ENCODE data around the gene SELENOP.
"Not testable (repeated sequence)": the region's sequence is repeated elsewhere in the genome, so short reads cannot be mapped to it uniquely, and the experiment has no call there.

SELENOP gene, protein sequence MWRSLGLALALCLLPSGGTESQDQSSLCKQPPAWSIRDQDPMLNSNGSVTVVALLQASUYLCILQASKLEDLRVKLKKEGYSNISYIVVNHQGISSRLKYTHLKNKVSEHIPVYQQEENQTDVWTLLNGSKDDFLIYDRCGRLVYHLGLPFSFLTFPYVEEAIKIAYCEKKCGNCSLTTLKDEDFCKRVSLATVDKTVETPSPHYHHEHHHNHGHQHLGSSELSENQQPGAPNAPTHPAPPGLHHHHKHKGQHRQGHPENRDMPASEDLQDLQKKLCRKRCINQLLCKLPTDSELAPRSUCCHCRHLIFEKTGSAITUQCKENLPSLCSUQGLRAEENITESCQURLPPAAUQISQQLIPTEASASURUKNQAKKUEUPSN

DNA sequence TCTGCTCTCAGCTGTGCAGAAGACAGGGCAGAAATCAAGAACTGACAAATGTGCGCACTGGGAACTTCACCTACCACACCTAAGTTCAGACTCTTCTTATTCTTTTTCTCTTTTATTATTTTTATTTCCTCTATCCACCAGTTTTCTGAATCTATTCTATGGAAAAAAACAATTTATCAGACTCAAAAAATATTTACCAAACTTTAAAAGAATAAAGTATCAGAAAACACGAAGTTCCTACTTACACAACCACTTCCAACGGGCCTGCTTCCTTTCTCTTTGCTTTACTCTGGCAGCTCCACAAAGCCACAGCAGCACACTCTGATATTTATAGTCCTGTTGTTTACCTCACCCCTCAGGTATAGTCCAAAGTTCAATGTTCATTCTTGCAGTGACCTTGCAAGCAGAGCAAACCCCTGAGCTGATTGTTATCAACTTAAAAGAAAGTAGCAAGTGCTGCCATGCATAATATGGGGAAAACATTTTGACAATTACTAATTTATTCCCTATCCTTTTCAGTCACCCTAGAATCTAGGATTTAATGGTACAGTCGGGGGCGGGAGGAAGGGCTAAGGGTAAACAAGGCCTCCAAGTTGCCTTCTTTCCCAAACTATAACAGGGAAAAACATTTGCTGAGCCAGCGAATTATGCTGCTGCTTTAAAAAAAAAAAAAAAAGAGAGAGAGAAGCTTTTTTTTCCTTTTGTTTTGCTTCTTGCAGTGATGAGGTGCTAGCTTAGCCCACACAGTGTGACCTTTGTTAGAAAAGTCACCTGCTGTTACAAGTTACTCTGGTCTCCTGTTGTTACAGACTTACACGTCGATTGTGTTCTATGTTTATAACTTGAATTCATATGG, at the start of gene SELENOP:
TSS of gene SELENOP (minus strand) at position 302 of the 856 bp plus-strand sequence. CDS start 3,539 bp downstream, outside the sequence.
- no peak for DNase-seq

DNA sequence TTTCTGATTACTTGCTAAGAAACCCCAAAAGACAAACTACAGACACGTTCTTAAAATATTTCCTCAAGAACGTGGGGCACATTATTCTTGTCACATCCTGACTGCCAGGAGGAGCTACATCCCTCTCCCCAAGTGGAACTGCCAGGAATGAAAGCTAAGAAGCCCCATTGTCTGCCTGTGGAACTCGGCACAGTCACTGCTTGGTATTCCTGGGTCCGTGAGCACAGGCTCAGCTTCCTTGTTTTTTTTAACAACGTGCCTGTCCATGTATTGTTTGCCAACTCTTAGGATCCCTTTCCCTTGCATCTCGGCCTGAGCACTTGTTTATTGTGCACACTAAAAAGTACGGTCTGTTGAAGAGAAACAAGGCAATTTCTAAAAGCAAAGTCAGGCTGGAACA, 47.0 kb upstream of the SELENOP start:
- DNase-seq, result no peak

DNA sequence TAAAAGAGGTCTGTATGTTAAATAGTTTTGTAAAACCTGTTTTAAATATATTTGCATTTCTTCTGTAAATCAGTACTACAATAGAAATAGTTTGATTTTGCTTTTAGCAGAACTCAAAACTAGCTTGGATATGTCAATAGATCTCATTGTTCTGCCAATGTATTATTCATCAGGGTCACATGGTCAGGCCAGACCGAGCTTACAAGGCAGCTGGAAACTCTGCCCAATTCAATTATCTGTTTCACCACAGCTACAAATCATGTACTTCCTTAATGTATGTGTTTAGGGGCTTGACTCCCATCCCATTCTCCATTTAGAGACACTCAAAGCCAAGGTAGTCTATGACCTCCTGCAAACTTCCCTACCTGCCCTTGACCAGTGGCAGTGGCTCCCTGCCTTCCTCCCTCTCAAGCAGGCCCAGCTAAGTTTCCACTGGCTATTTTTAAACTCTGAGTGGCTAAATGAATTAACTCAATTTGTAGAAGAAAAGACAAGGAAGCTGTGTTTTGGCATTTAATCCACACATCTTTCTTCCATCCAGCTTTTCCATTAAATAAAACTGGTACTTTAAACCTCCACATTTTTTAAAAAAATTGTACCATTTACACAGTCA, 46.4 kb upstream of the SELENOP start:
- no peak for DNase-seq

DNA sequence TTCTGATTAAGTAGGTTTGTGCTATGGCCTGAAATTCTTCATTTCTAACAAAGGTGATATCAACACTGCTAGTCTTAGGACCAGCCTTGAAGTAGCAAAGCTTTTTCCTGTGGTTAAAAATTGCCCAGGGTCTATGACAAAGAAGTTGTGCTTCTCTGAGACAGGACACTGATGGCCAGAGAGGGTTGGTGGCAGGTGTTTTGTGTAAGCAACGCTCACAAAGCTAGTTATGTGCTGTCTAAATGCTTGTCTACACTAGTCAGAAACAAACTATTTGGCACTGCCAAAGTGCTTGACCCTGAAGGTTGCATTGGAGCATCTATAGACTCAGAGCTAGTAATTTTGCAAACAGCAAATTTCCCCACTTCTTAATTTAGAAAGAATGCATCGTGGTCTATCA, 44.1 kb upstream of the SELENOP start:
- no peak for DNase-seq

DNA sequence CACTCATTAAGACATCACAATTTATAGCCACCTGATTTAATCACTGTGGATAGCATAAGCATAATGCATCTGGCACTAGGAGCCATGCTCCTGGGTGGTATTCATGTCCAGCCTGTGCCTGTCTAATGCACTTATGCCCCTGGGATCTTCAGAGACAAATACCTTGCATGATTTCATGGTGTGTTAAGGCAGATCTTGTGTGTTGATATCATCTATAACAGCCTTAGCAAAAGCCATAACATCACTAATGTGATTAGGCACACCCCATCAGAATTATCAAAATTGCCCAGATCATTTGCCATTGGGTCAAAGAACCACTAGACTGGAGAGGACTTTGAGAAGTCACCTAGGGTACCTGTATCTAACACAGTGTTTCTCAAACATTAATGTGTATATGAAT, 43.7 kb upstream of the SELENOP start:
- DNase-seq, result no peak

DNA sequence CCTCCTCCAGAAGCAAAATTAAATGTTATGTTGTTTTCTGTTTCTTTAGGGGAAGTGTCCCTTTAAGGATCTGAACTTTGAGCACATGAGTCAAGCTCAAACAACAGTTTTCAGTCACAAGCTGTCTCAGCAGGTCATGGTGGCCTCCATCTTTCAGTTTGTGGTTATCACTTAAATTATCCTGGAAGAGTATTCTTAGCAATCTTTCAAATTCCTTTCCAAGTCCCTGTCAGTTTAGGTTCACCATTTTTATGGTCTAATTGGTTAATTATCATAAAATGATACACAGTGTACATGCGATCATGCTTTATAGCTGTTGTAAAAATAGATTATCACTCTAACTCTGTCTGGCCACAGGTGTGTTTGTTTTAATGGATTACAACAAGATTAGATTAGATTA, 43.1 kb upstream of the SELENOP start:
- DNase-seq, result peak; percentile 2

DNA sequence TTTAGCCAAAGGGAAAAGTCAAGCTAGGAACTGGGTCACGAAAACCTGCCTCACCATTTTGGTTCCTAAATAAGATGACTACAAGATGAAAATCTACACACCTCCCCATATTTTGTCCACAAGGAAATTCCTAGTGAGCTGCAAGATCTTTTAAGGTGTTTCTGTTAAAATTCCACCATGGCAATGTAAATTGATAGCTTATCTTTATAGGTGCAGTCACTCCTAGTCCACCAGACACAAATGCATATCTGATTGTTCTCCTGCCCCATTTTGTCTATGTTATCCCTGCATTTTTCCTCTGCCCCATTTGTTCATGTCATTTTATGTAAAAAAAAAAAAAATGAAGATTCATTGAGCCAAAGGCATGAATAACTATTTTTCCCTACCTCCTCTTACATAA, 41.1 kb upstream of the SELENOP start:
- no peak for DNase-seq

DNA sequence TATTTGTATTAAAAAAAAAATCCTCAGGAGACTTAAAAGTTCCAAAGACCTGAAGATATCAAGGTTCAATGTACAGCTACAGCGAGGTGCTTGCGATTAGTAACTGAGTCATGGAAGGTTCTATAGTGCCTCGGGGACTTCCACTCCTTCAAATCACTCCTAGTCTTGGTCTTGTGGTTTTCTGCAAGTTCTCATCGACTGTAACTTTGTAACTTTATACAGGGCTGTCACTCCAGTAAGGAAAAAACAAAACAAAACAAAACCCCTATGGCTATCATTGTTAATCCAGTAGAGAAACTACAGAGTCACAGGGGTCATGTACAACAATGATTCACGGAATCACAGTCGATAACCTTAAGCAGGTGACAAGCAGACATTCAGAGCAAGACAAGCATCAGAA, 39.8 kb upstream of the SELENOP start:
- no peak for DNase-seq

DNA sequence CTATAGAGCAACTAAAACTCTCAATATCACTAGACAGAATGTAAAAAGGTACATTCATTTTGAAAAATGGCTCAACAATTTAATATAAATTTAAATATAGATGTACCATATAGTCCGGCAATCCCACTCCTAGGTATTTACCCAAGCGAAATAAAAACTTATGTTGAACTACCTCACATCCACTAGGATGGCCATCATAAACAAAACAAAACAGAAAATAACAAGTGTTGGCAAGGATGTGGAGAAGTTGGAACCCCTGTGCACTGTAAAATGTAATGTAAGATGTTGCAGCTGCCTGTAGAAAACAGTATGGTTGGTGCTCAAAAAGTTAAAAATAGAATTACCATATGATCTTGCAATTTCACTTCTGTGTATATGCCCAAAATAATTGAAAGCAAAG, 36.9 kb upstream of the SELENOP start:
- no peak for DNase-seq

DNA sequence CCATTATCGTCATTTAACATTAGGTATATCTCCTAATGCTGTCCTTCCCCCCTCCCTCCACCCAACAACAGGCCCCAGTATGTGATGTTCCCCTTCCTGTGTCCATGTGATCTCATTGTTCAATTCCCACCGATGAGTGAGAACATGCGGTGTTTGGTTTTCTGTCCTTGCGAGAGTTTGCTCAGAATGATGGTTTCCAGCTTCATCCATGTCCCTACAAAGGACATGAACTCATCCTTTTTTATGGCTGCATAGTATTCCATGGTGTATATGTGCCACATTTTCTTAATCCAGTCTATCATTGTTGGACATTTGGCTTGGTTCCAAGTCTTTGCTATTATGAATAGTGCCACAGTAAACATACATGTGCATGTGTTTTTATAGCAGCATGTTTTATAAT, 32.7 kb upstream of the SELENOP start:
- DNase-seq, result not testable (repeated sequence)

DNA sequence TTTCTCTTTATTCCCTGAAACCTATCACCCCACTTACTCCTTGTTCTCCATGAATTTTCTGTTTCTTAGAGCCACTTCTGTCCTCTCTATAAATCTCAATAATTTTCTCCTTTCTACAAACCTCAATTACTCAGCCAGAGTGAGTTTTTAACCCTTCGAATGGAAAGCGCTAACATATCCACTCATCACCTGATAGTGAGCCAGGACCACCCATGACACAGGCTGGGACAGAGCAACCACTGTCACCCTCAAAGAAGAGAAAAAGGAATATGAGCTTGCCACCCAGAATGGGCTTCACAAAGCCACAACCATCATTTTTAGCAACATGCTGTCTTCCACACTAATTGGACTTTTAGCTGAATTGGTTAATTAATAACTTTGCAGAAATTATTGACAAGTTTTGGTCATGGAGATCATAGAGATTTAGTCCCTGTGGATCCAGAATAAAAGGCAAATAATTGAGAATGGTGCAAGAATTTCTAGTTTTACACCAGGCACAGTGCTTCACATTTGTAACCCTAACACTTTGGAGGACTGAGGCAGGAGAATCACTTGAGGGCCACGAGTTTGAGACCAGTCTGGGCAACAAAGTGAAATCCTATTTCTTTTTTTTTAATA, 32.1 kb upstream of the SELENOP start:
- no peak for DNase-seq

DNA sequence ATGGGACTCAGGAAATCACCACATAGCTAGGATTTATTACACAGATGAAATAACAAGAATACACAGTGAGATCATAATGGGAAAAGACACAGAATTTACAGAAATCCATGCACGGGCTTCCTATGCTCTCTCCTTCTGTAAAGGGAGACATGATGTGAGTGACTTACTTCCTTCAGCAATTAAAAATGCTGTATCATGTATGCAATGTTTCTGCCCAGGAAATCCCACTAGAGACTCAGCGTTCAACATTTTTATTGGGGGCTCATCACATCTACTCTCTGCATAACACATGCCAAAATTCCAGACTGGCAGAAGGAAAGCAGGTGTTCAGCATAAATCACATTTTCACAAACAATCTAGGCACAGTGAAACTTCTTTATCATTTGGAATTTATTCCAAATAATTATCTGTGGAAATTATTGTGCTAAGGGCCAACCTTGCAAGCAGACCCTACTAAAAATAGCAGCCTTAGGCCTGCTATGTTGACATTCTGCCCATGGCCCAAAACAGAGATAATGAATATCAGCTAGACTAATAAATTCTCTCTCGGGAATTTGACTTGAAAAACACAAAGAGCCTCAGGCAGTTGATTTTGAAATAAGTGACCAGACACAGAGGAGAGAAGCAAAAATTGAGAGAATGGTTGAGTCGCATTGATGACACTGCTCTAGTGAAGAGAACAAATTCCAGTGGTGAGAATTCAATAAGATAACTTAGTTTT, 31.4 kb upstream of the SELENOP start:
- DNase-seq, result no peak

DNA sequence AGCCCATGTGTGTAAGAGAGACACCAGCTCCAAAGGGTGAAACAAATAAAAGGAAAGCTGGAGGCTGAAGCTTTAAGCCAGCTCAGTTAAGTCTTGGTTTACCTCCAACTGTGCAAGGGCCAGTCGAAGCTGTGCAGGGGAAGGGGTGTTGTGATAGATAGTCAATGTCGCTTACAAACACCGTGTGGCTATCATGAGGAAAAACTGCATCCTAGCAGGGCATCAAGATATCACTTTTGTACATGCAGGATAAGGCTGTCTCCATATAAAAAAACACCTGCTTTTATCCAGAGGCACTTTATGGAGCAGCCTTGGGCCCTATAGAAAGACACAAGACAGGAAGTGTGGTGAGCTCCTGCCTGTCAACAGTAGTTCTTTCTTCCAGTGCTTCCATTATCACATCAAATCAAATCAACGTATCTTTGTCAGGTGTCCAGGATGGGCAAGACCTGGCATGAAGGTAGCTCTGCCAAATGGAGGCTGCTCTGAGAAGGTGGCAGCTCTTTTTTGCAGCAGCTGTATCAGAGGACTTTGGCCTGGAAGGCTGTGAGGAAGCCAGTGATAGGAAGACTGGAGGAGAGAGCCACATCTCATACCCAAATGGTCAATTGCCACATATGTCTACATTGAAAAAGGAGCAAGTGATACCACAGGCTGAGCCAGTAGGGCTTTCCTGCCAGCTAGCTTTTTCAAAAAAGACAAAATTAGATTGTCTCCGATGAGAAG, 29.3 kb upstream of the SELENOP start:
- no peak for DNase-seq

DNA sequence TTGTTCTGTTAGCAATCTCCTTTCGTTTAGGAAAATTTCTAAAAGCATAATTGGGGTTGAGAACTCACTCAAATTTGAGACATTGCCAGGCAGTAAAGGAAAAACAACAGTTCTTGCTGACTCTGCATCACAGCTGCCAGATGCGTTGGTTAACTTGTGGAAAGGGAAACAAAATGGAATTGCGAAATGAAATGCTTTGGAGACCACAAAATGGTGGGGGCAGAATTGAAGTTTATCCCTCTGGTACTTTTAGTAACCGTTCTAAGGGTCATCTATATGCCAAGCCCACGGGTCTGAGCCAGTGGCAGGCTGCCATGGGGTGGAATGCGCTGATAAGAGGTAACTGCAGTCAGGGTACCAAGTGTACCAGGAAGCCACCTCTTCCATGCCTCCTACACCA, 28.6 kb upstream of the SELENOP start:
- no peak for DNase-seq

DNA sequence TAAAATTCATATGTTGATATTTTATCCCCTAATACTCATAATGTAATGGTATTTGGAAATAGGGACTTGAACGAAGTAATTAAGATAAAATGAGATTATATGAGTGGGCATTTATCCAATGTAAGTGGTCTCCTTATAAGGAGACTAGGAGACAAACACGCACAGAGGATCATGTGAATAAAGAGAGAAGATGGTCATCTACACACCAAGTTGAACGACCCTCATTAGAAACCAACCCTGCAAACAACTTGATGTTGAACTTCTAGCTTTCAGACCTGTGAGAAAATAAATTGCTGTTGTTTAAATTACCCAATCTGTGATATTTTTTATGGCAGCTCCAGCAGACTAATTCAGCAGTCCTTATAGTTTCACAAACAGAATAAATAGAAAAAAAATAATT, 27.5 kb upstream of the SELENOP start:
- no peak for DNase-seq

DNA sequence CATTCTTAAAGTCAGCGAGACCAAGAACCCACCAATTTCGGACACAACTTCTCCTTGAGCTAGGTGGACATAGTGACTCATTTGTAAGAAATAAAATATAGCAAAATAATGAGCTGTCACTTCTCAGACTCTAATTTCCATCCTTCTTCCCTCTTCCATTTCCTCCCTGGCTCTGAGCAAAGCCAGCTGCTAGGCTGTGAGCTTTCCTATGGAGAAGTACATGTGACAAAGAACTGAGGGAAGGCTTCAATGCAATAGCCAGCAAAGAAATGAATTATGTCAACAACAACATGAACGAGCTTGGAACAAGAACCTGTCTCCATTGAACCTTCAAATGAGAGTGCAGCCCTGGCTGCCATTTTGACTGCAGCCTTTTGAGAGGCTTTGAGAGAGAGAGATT, 25.9 kb upstream of the SELENOP start:
- no peak for DNase-seq

DNA sequence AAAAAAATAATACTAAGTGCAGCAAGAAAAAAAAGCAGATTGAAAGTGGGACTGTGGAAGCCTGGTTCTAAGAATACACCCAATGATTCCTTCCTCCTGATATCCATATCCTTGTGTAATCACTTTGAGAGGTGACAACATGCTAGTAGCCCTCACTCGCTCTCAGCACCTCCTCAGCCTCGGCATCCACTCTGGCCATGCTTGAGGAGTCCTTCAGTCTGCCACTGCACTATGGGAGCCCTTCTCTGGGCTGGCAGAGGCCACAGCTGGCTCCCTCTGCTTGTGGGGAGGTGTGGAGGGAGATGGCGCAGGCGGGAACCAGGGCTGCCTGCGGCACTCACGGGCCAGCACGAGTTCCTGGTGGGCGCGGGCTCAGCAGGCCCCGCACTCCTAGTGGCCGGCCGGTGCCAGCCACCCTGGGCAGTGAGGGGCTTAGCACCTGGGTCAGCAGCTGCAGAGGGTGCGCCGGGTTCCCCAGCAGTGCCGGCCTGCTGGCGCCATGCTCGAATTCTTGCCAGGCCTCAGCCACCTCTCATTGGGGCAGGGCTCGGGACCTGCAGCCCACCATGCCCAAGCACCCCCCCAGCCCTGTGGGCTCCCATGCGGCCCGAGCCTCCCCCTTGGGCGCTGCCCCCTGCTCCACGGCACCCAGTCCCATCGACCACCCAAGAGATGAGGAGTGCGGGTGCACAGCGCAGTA, 24.5 kb upstream of the SELENOP start:
- DNase-seq, result no peak

DNA sequence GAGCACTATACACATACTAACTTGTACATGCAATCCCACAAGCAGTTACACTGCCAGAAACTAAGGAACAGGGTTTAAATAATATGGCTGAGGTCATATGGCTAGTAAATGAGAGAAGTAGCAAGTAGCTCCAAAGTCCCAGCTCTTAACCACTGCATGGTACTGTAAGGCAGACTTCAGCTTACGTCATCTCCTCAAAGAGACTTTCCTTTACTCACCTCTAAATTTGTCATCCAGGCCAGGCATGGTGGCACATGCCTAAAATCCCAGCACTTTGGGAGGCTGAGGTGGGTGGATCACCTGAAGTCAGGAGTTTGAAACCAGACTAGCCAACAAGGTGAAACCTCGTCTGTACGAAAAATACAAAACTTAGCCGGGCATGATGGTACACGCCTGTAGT, 20.4 kb upstream of the SELENOP start:
- no peak for DNase-seq

DNA sequence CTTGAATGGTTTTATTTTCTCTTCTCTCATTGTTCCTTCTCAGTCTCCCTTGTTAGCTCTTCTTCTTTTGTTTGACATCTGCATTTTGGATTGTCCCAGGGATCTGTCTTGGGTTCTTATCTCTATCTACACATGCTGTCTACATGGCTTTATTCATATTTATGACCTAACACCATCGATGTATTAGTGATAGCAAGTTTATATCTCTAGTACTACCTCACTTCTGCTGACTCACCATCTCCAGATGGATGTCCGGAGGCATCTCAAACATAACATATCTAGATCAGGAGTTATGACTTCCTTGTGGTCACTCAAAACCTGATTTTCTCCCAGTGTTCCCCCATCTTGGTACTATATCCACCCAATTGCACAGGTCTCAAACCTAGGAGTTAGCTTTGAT, 19.2 kb upstream of the SELENOP start:
- no peak for DNase-seq

DNA sequence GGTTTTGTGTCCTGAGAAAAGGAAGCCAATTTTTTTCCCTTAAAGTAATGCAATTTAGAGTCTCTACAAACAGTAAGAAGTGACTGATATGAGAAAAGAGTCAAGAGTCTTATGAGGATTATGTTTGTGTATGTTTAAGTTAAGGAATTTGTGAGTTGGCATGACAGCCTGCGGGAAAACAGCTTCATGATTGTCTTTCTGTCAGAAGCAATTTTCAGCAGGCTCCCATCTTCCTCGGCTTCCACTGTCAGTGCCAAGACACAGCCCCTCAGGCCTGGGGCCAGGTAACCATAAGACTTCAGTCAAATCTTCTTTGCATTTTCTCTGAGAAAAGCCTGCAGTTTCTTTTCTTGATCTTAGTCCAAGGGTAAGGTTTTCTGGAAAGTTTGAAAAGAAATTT, 17.0 kb upstream of the SELENOP start:
- no peak for DNase-seq
